LNCaP clone FGC (cell line): ENCODE measurements around the gene PRMT5.

Experiments used
- DNase-seq: peaks from one replicate; pipeline ENCODE4 v3.0.0-alpha.2; 2011; ENCODE audit warnings: low read depth
- H3K4me3 ChIP-seq: 2 replicates; pipeline ENCODE4 v1.5.1; 2011; ENCODE audit warnings: mild to moderate bottlenecking, low read depth, low read length, control low read depth
- TF ChIP-seq, protein P1 (sequence below): IDR thresholded peaks from 2 replicates; pipeline ENCODE4 v1.5.1; 2012; ENCODE audit warnings: mild to moderate bottlenecking; ENCODE audit not compliant: control insufficient read depth, insufficient read depth; ENCODE audit errors: extremely low read depth

The PRMT5 gene

DNA sequence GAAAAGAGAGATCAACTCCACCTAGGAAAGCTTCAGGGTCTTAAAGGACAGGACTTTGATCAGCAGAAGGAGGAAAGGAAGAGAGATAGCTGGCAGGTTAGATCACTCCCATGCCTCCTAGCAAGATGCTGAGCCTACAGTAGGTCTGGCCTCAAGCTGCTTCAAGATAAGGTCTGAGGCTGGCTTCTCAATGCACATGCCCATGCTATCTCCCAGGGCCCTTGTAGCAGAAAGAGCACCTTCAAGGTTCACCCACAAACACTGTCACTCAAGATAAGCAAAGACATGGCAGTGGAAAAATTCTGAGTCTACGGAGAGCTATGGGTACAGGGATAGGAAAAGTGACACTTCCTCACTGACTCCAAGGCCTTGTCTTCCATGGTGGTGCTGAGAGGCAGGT, 31.8 kb downstream of the PRMT5 start:
- no peak overlapping the region for H3K4me3 ChIP-seq
- no peak for DNase-seq
- TF ChIP-seq, protein P1, sequence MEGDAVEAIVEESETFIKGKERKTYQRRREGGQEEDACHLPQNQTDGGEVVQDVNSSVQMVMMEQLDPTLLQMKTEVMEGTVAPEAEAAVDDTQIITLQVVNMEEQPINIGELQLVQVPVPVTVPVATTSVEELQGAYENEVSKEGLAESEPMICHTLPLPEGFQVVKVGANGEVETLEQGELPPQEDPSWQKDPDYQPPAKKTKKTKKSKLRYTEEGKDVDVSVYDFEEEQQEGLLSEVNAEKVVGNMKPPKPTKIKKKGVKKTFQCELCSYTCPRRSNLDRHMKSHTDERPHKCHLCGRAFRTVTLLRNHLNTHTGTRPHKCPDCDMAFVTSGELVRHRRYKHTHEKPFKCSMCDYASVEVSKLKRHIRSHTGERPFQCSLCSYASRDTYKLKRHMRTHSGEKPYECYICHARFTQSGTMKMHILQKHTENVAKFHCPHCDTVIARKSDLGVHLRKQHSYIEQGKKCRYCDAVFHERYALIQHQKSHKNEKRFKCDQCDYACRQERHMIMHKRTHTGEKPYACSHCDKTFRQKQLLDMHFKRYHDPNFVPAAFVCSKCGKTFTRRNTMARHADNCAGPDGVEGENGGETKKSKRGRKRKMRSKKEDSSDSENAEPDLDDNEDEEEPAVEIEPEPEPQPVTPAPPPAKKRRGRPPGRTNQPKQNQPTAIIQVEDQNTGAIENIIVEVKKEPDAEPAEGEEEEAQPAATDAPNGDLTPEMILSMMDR: no peak

DNA sequence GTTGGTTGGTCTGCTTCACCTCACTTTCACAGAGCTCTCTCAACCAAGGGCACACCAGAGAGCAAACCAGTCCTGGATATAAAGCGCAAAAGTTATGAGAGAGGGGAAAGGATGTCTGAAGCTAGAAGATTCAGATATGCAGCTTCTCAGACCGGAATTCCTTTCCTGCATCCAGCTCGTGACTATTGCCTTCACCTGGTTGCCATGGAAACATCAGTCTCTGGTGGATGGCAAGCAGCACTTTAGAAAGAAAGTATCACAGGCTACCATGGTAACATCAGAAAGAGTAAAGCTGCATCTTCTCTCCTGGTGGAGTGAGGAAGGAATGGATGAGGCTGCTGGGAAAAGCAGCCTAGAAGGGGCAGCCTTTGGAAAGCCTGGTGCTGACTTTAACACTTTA, 32.4 kb downstream of the PRMT5 start:
- TF ChIP-seq, protein P1: no peak
- H3K4me3 ChIP-seq: no peak overlapping the region
- DNase-seq: no peak

GRCh38 chr14:22896356-22896755, 32.8 kb downstream of the PRMT5 start:
- no peak for DNase-seq
- H3K4me3 ChIP-seq: no peak overlapping the region
- TF ChIP-seq, protein P1: no peak

DNA sequence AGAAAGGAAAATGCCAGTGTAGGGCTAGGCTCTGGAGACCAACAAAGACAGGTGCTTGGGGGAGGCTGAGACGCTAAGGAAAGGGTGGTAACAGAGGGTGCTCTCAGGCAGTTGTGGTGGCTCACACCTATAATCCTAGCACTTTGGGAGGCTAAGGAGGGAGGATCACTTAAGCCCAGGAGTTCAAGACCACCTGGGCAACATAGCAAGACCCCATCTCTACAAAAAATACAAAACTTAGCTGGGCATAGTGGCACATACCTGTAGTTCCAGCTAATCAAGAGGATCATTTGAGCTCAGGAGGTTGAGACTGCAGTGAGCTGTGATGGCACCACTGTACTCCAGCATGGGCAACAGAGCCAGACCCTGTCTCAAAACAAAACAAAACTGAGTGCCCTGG, 33.8 kb downstream of the PRMT5 start:
- DNase-seq: no peak
- H3K4me3 ChIP-seq: no peak overlapping the region
- TF ChIP-seq, protein P1: no peak

DNA sequence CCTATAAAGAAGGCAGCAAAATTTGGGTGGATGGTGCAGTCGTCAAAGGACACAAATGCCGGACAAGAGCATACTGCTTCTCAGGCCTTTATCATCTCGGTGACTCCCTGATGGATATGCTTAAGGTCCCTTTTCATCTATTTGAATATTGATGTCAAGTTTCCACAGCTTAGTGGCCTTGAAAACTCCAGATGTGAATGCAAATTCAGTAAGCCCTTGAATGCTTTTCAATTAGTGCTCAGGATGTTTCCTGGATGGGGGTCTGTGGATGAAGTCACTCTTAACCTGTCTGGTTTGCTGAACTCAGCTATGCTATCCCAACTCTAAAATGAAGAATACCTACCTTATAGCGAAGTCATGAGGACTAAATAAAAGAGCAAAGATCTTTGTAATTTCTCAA, 35.5 kb downstream of the PRMT5 start:
- no peak overlapping the region for H3K4me3 ChIP-seq
- no peak for DNase-seq
- TF ChIP-seq, protein P1: no peak

GRCh38 chr14:22892488-22892887, 36.7 kb downstream of the PRMT5 start:
- H3K4me3 ChIP-seq: no peak overlapping the region
- no peak for DNase-seq
- TF ChIP-seq, protein P1: no peak

DNA sequence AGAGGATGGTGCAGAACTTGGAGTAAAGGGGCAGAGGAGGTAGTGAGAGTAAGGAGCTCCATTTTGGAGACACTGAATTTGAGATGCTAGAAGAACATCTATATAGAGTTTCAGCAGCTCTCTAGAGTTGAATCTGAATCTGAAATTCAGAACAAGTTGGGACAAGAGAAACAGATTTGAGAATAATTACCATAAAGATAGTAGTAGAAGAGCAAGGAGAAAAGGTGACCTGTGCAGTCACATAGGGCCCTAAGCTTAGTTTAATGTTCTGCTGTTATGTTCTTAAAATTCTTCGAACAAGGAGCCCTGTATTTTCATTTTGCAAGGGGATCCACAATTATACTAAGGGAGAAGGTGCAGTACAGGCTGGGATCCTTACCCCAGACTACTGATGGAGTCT, 38.8 kb downstream of the PRMT5 start:
- H3K4me3 ChIP-seq: no peak overlapping the region
- DNase-seq: no peak
- TF ChIP-seq, protein P1: no peak
